ENCODE data around the gene ZNF619.

DNA sequence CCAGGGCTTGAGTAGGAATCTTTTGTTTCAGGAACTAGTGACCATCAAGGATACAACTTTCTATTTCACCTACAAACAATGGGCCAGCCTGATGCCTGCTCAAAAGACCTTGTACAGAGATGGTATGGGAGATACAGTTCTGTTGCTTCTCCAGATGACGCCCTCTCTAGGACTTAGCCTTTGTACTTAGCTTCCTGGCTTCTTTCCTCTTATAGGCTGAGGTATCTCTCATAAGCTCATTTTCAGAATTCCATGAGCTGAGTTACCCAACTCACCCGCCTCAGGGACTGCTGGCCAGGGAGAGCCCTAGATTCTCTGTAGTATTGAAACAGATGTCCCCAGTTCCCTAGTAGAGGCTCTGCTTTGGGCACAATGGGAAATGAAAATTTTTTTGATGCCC, 20.4 kb downstream of the ZNF619 start:
- TF ChIP-seq ELF4 (IDR thresholded peaks at IDR 0.05) (no peak), FOXM1 (IDR thresholded peaks at IDR 0.05; ENCODE audit: borderline replicate concordance) (no peak), TARDBP (IDR thresholded peaks at IDR 0.05) (no peak)

Data from HEK293T (cell line).